HG02610 (cell line): Measurements from ENCODE around the gene BORCS5.
"Not testable (repeated sequence)": the region's sequence is repeated elsewhere in the genome, so short reads cannot be mapped to it uniquely, and the experiment has no call there.

Experiments used
- ATAC-seq: cut with Tn5 transposase; IDR thresholded peaks from one replicate; pipeline ENCODE4 v1.9.1; 2021; ENCODE audit warnings: mild to moderate bottlenecking, moderate library complexity; ENCODE audit not compliant: unreplicated experiment

Gene BORCS5

DNA sequence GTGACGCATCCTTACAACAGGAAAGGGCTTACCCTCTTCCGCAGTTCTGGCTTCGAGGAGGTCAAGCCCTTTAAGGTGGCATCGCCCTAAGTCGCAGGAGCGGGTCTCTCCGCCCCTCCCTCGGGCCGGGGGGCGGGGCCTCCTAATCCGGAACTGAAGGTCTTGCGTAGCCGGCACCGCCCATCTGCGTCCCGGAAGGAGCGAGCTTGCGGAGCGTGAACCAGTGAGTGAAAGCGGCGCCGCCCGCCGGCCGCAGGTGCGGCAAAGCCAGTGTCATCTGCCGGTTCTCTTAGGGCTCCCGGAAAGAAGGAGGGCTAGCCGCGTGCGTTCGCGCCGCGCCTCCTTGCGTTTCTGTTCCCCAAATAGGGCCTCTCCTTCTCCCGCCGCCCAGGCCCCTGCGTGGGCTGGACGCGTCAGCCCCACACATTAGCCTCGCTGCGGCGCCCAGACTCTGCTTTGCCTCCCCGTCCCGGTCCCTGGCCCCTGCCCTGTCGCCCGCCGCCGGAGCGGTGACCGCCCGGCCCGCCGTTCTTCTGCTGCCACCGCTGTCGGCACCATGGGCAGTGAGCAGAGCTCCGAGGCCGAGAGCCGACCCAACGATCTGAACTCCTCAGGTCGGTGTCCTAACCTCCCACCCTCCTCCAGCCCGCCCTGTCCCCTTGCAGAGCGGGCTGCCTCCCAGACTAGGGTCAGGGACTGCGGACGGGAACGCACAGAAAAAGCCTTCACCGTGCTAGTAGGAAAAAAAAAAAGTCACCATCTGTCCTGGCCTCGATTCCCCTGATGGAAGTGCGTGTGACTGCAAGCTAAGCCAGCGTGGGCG is at the start of gene BORCS5:
BORCS5 (plus strand) TSS at position 183 of the 823 bp plus-strand sequence; CDS start at position 557, 374 bp downstream.
- ATAC-seq = peak; percentile 93

DNA sequence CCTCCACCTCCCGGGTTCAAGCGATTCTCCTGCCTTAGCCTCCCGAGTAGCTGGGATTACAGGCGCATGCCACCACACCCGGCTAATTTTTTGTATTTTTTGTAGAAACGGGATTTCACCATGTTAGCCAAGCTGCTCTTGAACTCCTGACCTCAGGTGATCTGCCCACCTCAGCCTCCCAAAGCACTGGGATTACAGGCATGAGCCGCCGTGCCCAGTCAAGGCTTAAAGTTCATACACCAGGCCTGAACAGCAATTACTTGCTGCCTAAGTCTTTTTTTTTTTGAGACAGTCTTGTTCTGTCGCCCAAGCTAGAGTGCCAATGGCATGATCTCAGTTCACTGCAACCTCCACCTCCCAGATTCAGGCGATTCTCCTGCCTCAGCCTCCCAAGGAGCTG is 46.2 kb upstream of the BORCS5 start:
- ATAC-seq = not testable (repeated sequence)

DNA sequence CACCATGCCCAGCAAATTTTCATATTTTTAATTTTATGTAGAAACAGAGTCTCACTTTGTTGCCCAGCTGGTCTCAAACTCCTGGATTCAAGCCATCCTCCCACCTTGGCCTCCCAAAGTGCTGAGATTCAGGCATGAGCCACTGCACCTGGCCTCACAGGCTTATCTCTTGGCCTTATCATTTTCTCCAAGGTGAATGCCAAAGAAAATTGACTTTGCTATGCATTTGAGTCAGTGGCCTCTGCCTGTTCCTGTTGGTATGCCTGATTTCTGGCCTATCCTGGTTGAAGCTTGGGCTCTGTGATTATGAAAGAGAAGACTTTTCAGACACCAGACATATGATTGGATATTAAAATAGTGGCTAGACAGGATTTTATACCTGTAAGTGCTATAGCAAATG is 41.0 kb upstream of the BORCS5 start:
- no peak for ATAC-seq

DNA sequence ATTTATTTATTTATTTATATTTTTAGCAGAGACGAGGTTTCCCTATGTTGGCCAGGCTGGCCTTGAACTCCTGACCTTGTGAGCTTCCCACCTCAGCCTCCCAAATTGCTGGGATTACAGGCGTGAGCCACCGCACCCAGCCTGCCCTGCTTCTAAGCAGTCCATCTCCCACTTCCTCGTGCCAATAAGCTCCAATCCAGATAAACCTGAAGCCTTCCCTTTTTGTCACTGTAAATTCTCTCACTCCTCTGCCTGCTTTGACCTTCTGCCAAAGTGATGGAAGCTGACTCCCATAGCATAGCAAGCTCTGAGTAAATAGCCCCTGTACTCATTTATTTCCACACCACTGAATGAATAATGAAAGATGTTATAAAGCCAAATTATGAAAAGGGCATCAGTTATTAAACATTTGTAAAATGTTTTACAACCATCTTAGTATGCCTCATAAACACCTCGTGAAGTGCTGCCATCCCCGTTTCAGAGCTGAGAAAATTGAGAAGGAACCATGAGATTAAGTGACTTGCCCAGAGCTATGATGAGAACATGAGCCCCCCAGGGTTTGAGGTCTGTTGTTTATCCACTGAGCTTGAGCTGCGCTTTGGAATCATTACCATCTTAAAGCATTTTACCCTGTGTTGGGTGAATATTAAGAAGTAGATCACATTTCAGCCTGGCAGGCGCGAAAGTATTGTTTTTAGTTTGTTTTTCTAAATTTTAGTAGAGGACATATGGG is 37.3 kb upstream of the BORCS5 start:
- ATAC-seq = no peak

DNA sequence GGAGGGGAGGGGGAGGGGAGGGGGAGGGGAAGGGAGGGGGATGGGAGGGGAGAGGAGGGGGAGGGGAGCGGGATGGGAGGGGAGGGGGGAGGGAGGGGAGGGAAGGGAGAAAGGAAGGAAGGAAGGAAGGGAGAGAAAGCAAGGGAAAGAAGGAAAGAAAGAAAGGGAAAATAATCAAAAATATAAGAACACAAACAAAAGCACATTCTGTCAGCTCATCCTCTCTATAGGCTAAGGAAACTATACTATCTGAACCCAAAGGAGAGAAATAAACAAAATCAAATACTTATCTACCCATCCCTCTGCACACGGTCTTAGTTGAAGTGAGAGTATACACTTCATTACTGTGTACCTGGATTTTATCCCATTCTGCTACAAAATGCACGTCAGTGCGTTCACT is 33.8 kb upstream of the BORCS5 start:
- ATAC-seq = no peak

DNA sequence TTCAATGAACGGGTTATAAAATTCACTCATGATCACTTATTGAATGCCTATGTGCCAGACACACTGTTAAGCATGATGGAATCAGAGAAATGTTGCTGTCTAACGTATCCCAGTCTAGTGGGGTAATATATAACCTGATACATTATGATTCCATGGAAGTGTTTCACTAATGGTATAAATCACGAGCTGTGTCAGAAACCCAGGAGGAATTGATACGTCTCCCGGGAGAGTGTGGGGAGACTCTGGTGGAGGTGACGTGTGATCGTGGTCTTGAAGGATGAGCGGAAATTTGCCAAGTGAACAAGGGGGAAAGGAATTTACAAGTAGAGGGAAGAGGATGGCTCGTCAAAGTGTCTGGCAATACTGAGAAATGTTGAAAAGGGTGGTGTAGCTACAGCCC is 33.3 kb upstream of the BORCS5 start:
- ATAC-seq = no peak

DNA sequence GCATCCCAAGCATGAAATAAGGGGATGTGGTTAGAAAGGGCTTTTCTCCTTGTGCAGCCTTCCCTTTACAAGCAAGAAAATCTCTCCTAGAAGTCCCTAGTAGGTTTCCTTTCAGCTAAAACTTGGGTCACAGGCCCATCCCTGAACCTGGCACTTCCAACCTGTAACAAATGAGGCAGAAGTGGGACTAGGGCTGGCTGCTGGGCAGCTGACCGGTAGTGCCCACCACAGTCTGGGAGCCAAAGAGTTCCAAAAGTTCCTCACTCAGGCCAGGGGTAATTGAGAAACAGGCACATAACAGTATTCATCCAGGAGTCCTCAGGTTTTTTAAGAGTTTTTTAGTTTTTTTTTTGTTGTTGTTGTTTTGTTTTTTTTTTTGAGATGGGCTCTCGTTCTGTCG is 30.6 kb upstream of the BORCS5 start:
- ATAC-seq = no peak

DNA sequence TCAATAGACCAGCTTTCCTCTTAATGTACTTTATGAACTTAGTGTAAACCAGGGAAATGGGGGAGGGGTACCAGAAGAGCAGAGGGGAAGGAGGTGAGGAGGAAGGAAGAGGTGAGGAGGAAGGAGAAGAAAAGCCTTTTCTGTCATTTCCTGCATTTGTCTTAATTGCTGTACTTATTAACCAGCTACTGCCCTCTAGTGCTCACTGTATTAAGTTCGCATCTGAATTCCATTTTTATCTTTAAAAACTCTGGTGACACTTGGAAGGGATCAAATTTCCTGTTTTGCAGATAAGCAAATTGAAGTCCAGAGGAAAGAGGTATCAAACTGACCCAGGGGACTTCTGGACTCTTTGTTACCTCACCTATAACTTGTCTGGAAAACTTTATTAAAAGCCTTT is 29.1 kb upstream of the BORCS5 start:
- ATAC-seq = no peak

DNA sequence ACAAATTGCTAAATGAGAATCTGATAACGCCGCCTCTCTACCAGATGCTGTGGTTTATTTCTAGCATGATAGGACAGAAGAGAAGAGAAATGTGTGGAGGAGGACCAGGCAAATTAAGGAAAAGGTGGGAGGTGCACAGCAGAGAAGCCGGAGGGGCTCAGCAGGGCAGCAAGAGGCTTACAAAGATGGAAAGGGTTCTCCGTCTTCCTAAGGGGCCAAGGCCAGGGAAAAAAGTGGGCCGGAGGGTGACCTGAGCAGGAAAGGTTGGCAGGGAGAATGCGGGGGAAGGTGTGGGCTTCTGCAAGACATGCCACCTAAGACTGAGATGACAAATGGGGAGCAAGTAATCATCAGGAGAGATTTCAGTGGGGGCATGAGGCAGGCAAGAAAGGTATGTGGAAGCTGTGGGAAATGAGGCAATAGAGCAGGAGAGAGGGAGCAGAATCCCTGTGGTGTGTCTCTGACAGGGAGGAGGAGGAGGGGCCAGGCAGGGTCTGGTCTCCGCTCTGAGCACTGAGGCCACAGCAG is 25.6 kb upstream of the BORCS5 start:
- ATAC-seq = no peak

DNA sequence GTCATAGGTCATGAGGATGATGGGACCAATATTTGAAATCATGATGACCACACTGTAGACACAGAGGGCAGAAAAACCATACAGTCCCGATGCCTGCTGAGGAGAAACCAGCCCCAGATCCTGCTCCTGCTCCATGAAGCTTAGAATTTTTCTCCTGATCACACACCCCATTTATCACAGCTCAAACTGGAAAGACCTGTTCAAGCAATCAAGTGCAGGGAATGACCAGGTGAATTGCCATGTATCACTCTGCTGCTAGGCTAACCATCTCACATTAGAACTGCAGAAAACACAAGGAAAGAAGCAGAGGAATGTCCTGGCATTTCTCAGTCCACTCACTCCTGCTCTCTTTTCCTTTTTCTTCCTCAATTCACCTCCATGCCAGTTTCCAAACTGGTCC is 25.0 kb upstream of the BORCS5 start:
- ATAC-seq = no peak

DNA sequence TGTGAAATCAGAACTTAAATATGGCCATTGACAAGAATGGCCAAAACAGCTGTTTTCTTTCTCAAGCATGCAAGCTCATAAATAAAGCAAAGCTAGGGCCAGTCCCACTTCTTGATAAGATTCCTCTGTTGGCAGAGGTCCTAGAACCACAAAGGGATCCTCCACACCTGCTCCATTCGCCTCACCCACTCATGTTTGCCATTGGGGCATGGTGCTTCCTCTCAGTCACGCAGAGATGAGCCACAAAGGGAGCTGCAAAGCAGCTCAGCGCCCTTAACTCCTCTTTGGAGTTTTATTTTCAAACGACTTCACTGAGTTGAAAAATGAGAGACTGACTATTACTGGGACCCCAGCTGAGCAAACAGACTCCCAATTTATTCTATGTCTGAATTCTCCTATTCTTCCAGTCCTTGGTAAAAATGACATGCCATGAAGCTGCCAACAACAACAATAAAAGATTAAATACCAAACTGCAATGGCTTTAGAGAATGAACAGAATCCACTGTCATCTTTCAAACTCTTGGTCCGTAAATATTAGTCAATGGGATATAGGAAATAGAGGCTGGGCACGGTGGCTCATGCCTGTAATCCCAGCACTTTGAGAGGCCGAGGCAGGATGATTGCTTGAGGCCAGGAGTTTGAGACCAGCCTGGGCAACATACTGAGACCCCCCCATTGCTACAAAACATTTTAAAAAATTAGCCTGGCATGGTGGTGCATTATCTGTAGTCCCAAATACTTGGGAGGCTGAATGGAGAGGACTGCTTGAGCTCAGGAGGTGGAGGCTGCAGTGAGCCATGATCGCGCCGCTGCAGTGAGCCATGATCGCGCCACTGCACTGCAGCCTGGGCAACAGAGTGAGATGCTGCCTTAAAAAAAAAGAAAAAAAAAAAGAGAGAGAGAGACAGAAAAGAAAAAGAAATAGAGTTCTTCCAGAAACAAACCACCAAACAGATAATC is 23.2 kb upstream of the BORCS5 start:
- no peak for ATAC-seq

DNA sequence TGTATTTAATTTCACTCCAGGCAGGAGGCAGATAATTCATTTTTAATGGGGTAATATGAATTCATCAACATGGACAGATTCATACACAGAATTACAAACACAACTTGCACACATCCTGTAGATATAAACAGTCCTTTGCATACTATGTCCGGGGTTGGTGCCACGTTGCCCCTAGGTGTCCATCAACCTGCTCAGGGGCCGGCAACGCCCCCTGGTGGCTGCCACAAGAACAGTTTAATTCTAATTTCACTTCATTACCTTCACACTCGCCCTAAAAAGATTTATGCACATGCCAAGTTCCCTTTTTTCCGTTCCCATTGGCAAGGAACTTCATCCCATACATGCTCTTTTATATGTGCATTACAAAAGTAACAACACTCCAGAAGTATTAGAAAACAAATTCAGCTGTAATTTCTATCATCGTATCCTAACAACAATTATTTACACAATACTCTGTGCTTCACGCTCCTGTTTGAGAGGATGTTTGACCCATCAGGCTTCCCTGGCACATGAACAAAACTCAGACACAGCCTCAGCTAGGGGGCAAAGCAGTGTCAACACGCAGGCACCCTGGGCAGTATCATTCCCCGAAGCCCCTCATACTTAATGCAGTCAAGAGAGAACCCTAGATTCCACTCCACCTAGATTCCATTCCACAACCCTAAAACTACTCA is 22.4 kb upstream of the BORCS5 start:
- no peak for ATAC-seq

DNA sequence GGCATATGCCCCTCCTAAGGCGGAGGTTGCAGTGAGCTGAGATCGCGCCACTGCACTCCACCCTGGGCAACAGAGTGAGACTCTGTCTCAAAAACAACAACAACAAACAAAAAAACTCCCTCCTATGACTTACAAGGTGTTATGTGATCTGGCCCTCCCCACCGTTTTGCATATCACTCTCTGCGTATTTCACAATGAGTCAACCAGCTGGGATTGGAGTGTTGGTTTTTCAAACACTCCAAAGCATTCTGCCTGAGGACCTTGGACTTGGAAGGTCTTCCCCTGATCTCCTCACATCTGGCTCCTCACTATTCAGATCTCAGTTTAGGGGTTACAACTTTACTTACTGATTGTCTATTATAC is 20.8 kb upstream of the BORCS5 start:
- ATAC-seq = peak; percentile 86

DNA sequence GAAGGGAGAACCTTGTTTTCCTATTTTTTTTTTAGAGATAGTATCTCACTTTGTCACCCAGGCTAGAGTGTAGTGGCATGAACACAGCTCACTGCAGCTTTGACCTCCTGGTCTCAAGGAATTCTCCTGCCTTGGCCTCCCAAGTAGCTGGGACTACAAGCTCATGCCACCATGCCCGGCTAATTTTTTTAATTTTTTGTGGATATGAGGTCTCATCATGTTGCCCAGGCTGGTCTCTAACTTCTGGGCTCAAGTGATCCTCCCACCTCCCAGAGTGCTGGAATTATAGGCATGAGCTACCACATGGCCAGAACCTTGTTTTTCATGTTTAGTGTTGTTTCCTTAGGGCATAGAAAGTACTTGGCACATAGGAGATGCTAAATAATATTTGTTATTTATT is 20.4 kb upstream of the BORCS5 start:
- ATAC-seq = no peak

DNA sequence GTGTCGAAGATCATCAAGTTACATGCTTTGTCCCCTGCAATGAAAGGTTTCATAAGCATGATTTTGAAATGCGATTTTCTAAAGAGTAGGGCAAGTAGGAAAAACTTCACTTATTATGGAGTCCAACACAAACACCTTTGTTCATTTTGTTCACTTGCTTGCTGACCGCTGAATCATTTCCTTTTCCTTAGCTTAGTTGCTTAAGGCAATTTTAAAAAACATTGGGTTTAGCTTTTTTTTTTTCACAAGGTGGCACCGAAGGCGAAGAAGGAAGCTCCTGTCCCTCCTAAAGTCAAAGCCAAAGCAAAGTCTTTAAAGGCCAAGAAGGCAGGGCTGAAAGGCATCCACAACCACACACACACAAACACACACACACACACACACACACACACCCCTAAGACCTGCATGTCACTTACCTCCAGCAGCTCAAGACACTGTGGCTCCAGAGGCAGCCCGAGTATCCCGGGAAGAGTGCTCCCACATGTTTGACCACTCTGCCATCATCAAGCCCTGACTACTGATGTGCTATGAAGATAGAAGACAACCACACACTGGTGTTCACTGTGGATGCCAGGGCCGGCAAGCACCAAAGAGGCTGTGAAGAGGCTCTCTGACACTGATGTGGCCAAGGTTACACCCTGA is 18.2 kb upstream of the BORCS5 start:
- no peak for ATAC-seq

DNA sequence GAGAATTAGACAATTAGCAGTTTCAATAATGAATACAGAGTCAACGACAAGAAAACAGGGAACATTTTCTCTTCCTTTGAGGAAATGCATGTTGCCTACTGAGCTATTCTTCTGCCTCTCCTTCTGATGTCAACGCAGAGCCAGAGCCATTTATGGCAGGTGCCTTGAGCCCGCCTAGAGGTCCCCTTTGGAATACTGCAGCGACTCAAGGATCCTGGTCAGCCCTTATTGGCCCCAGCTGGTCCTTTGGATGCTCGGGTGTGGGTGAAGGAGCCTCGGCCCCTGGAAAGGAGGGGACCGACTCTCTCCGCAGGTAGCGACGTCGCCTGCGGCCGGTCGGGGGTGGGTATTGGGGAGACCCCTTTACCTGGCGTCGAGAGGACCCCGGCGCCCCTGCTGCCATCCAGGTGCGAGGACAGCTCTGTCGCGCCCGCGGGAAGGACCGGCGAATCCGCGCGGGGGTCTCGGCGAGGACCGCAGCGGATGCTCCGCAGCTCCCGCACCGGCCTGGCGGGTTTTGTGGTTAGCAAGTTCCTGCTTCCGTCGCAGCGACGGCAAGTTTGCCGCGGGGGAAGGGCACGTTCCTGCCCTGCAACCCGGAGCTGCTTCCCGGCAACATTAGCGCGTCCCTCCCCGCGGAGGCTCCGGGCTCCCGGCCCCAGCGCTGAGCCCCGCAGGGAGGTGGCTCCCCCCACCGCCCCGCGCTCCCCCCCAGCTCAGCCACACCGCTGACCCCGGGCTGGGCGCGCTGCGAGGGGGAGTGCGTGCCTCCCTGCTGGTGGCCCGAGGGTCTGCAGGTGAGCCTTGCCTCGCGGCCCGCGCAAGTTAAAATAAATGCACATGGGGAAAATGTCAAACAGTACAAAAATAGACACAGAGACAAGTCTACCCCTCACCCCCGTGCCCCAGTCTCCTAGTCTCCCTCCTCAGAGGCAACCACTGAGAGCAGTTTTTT is 6.9 kb upstream of the BORCS5 start, which contains the start of gene MANSC1:
MANSC1 (minus strand) TSS at position 532 of the 955 bp plus-strand sequence. CDS start 6,928 bp downstream, outside the sequence.
- ATAC-seq = no peak

DNA sequence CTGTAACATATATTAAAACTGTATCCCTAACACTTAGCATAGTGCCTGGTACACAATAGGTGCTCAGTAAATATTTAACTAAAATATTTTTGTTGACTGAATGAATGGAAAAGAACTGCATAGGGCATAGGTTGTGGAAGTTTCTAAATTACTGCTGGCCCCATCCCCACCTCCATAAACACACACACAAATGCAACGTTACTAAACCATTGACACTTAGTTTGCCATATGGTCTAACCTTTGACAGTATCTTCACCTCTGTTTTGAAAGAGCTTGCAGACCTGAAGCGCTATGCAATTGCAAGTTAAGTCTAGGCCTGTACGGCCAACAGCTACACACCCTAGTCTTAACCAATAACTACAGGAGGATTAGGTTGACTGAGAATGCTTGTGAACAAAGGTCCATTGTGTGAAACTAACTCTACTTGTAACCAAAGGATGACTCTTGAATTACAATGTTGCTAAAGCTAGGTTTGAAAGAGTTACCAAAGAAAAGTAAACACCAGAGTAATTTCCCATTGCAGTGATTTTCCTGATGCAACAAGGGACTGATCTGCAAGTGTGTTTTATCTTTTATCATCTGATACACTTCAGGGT is 5.9 kb upstream of the BORCS5 start:
- ATAC-seq = no peak

DNA sequence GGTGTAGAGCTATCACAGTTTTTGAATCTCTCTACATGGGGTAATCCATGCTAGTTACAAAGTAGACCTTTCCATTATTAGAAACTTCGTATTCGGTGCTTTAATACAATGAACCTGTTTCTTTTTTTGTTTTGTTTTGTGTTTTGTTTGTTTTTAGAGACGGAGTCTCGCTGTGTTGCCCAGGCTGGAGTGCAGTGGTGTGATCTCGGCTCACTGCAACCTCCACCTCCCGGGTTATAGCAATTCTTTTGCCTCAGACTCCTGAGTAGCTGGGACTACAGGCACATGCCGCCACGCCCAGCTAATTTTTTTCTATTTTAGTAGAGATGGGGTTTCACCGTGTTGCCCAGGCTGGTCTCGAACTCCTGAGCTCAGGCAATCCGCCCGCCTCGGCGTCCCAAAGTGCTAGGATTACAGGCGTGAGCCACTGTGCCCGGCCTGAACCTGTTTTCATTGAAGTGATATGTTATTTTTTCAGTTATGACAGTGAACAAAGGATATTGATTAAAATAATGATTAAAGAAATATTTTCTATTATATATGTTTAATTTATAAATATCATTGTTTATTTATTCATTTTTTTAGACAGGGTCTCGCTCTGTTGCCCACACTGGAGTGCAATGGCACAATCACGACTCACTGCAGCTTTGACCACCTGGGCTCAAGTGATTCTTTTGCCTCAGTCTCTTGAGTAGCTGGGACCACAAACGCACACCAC is 5.3 kb upstream of the BORCS5 start:
- not testable (repeated sequence) for ATAC-seq
